GM21529 (cell line): ENCODE measurements around the gene JAM3.

Experiments used
- ATAC-seq: cut with Tn5 transposase; IDR thresholded peaks from one replicate; pipeline ENCODE4 v1.9.1; 2021; ENCODE audit not compliant: unreplicated experiment

The JAM3 gene

GRCh38 chr11:134068829-134069425 is at the start of gene JAM3:
Gene JAM3, plus strand, starts transcription at chr11:134069072. Its CDS starts 12 bp downstream, at chr11:134069084.
- peak; percentile 76 for ATAC-seq

- no peak for ATAC-seq
Measured at GRCh38 chr11:134019500-134019899, 49.4 kb upstream of the JAM3 start.

GRCh38 chr11:134020598-134020997 is 48.3 kb upstream of the JAM3 start:
- ATAC-seq, result no peak

- no peak for ATAC-seq
Measured at GRCh38 chr11:134021326-134021725, 47.5 kb upstream of the JAM3 start.

- ATAC-seq, result no peak
Measured at GRCh38 chr11:134022748-134023147, 46.1 kb upstream of the JAM3 start.

GRCh38 chr11:134024420-134025081 is 44.3 kb upstream of the JAM3 start:
- ATAC-seq, result no peak

- no peak for ATAC-seq
Measured at GRCh38 chr11:134025082-134025429, 43.8 kb upstream of the JAM3 start.

- no peak for ATAC-seq
Measured at GRCh38 chr11:134026655-134027343, 42.1 kb upstream of the JAM3 start.

- ATAC-seq, result no peak
Measured at GRCh38 chr11:134027671-134028070, 41.2 kb upstream of the JAM3 start.

GRCh38 chr11:134028368-134028920 is 40.4 kb upstream of the JAM3 start:
- no peak for ATAC-seq

GRCh38 chr11:134030853-134031252 is 38.0 kb upstream of the JAM3 start:
- ATAC-seq, result no peak

GRCh38 chr11:134032043-134032442 is 36.8 kb upstream of the JAM3 start:
- ATAC-seq, result no peak

- no peak for ATAC-seq
Measured at GRCh38 chr11:134032501-134033091, 36.3 kb upstream of the JAM3 start.

GRCh38 chr11:134033276-134033675 is 35.6 kb upstream of the JAM3 start:
- ATAC-seq, result no peak

GRCh38 chr11:134033696-134034491 is 35.0 kb upstream of the JAM3 start:
- peak; percentile 63 for ATAC-seq

- ATAC-seq, result no peak
Measured at GRCh38 chr11:134034496-134035381, 34.1 kb upstream of the JAM3 start.

GRCh38 chr11:134036492-134037045 is 32.3 kb upstream of the JAM3 start:
- no peak for ATAC-seq

GRCh38 chr11:134037046-134037908 is 31.6 kb upstream of the JAM3 start:
- peak; percentile 72 for ATAC-seq
